MM.1S (cell line): ENCODE results near the gene CCL17.

Experiments used
- EZH2 ChIP-seq: fragments of 300-600 bp; sonication (generic); optimal IDR thresholded peaks from 2 replicates; pipeline ENCODE3; 2017; ENCODE audit warnings: low read depth, mild to moderate bottlenecking, antibody characterized with exemption, low read length, mixed read lengths
- EZH2phosphoT487 ChIP-seq: fragments of 300-600 bp; sonication (generic); IDR thresholded peaks from 2 replicates; pipeline ENCODE4 v1.6.1; 2018; ENCODE audit warnings: antibody characterized with exemption, low read length
- TF ChIP-seq, protein P1 (sequence below): fragments of 300-600 bp; sonication (generic); IDR thresholded peaks from 2 replicates; pipeline ENCODE4 v1.5.1; 2016; ENCODE audit warnings: antibody characterized with exemption, low read length, mixed read lengths

DNA sequence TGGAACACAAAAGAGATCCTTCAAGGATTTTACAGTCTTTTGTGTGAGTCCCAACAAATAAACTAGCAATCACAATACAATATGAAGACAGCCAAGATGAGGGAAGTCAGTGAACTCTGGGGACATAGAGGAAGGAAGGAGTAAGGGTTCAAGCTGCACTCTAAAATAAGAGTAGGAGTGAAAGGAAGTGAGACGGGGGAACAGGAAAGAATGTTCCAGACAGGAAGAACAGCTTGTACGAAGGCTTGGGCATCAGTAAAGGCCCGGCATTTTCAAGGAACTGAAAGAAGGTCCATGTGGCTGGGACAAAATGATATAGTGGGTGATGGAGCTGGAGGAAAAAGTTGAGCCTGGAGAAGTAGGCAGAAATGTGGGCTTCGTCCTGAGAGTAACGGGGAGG, 4.5 kb downstream of the CCL17 start:
- TF ChIP-seq, protein P1, sequence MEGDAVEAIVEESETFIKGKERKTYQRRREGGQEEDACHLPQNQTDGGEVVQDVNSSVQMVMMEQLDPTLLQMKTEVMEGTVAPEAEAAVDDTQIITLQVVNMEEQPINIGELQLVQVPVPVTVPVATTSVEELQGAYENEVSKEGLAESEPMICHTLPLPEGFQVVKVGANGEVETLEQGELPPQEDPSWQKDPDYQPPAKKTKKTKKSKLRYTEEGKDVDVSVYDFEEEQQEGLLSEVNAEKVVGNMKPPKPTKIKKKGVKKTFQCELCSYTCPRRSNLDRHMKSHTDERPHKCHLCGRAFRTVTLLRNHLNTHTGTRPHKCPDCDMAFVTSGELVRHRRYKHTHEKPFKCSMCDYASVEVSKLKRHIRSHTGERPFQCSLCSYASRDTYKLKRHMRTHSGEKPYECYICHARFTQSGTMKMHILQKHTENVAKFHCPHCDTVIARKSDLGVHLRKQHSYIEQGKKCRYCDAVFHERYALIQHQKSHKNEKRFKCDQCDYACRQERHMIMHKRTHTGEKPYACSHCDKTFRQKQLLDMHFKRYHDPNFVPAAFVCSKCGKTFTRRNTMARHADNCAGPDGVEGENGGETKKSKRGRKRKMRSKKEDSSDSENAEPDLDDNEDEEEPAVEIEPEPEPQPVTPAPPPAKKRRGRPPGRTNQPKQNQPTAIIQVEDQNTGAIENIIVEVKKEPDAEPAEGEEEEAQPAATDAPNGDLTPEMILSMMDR, result no peak
- TF ChIP-seq EZH2 (no peak), EZH2phosphoT487 (no peak)
